Loucy (cell line): ENCODE data around the gene SLC23A2.

ENCODE experiments used
- H2AFZ ChIP-seq: fragments of 200-600 bp; sonication (generic); 2 replicates; pipeline ENCODE4 v1.6.0; 2016; ENCODE audit warnings: antibody characterized with exemption, mild to moderate bottlenecking, low read length, moderate library complexity
- H3F3A ChIP-seq: fragments of 200-600 bp; 2 replicates; pipeline ENCODE4 v1.6.0; 2016; ENCODE audit warnings: antibody characterized with exemption, low read depth, mild to moderate bottlenecking
- H3K27me3 ChIP-seq: fragments of 200-600 bp; sonication (generic); 2 replicates; pipeline ENCODE4 v1.6.1; 2014; ENCODE audit warnings: low read length, mild to moderate bottlenecking; ENCODE audit not compliant: insufficient read depth, poor library complexity, severe bottlenecking
- H3K36me3 ChIP-seq: fragments of 200-600 bp; sonication (generic); 2 replicates; pipeline ENCODE4 v1.6.1; 2016; ENCODE audit warnings: low read length; ENCODE audit not compliant: insufficient read depth
- H3K4me1 ChIP-seq: fragments of 200-600 bp; sonication (generic); 2 replicates; pipeline ENCODE4 v1.5.1; 2014; ENCODE audit warnings: low read length, mild to moderate bottlenecking; ENCODE audit not compliant: insufficient read depth, poor library complexity, severe bottlenecking
- H3K4me2 ChIP-seq: fragments of 200-600 bp; sonication (generic); 2 replicates; pipeline ENCODE4 v1.6.0; 2014; ENCODE audit warnings: antibody characterized with exemption, low read length, low read depth, mild to moderate bottlenecking; ENCODE audit not compliant: poor library complexity, severe bottlenecking
- H3K4me3 ChIP-seq: fragments of 200-600 bp; sonication (generic); 2 replicates; pipeline ENCODE4 v1.5.1; 2014; ENCODE audit warnings: low read length, mild to moderate bottlenecking, mixed read lengths; ENCODE audit not compliant: poor library complexity, severe bottlenecking
- H3K79me2 ChIP-seq: fragments of 200-600 bp; sonication (generic); 2 replicates; pipeline ENCODE4 v1.6.1; 2014; ENCODE audit warnings: low read length; ENCODE audit not compliant: insufficient read depth
- H3K9ac ChIP-seq: fragments of 200-600 bp; sonication (generic); 2 replicates; pipeline ENCODE4 v1.6.0; 2014; ENCODE audit warnings: mild to moderate bottlenecking, low read depth, low read length, moderate library complexity; ENCODE audit not compliant: poor library complexity, severe bottlenecking
- H3K9me2 ChIP-seq: fragments of 200-600 bp; sonication (generic); replicated peaks from 2 replicates; pipeline ENCODE4 v1.6.1; 2016; ENCODE audit warnings: low read depth, low read length, mixed read lengths
- H3K9me3 ChIP-seq: fragments of 200-600 bp; sonication (generic); 2 replicates; pipeline ENCODE4 v1.6.1; 2014; ENCODE audit warnings: mild to moderate bottlenecking, antibody characterized with exemption, low read length, low read depth; ENCODE audit not compliant: insufficient read depth
- H4K20me1 ChIP-seq: fragments of 200-600 bp; sonication (generic); 2 replicates; pipeline ENCODE4 v1.6.0; 2014; ENCODE audit warnings: antibody characterized with exemption, low read length, mild to moderate bottlenecking; ENCODE audit not compliant: insufficient read depth, poor library complexity, severe bottlenecking
- EZH2phosphoT487 ChIP-seq: fragments of 200-600 bp; IDR thresholded peaks from 2 replicates; pipeline ENCODE4 v1.6.1; 2018; ENCODE audit warnings: antibody characterized with exemption, mild to moderate bottlenecking, moderate library complexity, borderline replicate concordance
- TF ChIP-seq, protein P1 (sequence below): fragments of 200-600 bp; sonication (generic); conservative IDR thresholded peaks from 2 replicates; pipeline ENCODE4 v1.5.1; 2014; ENCODE audit warnings: mild to moderate bottlenecking, antibody characterized with exemption, low read length

The SLC23A2 gene

DNA sequence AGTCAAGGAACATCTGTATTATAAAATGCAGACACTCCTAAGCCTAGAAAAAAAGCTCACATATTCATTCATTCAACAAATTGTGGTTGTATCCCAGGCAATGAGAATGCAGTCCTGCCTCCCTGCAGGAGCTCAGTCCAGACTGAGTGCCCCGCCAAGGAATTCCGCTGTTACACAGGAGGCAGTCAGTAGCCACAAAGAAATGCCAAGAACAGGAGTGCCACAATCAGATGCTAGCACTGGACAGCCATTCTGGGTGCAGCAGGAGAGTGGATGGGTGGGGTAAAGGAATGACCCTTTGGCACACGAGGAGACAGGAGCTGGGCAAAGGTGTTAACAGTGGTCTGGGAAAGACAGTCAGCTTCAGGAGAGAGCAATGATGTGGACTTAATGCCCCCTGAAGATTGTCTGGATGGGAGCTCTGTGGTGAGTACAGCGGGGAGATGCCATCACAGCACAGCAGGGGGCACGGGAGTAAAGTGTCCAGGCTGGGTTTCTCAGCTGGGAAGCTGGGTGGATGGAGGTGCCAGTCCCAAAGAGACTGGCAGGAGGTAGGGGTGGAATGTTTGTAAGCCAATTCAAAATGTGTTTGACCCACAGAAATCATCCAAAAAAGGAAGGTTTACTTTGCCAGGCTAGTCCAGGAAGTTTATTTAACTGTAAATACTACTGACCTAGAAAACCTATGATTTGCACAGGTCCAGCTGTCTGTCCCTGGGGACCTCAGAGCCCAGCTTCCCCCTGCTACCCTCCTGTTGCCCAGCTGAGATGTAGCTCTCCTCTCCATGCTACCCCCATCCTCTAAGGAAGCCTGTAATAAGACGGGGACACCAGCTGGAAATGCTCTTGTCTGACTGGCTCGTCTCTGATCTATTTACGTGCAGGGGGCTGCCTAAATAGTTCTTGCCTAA is 84.1 kb downstream of the SLC23A2 start:
- Histone ChIP-seq H3K79me2 (no peaks in the 10 kb centered on the region), H2AFZ (no peak overlapping the region), H3K4me1 (no peaks in the 10 kb centered on the region), H3K9me3 (no peaks in the 10 kb centered on the region), H4K20me1 (no peaks in the 10 kb centered on the region), H3K4me3 (no peak overlapping the region), H3K36me3 (peaks cover 5% of the 10 kb centered on the region; the same call in 1 of the 2 replicates), H3K27me3 (no peaks in the 10 kb centered on the region), H3K9me2 (no peaks in the 10 kb centered on the region), H3K4me2 (no peak overlapping the region), H3K9ac (no peak overlapping the region), H3F3A (no peaks in the 10 kb centered on the region)
- TF ChIP-seq, protein P1, sequence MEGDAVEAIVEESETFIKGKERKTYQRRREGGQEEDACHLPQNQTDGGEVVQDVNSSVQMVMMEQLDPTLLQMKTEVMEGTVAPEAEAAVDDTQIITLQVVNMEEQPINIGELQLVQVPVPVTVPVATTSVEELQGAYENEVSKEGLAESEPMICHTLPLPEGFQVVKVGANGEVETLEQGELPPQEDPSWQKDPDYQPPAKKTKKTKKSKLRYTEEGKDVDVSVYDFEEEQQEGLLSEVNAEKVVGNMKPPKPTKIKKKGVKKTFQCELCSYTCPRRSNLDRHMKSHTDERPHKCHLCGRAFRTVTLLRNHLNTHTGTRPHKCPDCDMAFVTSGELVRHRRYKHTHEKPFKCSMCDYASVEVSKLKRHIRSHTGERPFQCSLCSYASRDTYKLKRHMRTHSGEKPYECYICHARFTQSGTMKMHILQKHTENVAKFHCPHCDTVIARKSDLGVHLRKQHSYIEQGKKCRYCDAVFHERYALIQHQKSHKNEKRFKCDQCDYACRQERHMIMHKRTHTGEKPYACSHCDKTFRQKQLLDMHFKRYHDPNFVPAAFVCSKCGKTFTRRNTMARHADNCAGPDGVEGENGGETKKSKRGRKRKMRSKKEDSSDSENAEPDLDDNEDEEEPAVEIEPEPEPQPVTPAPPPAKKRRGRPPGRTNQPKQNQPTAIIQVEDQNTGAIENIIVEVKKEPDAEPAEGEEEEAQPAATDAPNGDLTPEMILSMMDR, result no peak
- TF ChIP-seq EZH2phosphoT487, result no peak

DNA sequence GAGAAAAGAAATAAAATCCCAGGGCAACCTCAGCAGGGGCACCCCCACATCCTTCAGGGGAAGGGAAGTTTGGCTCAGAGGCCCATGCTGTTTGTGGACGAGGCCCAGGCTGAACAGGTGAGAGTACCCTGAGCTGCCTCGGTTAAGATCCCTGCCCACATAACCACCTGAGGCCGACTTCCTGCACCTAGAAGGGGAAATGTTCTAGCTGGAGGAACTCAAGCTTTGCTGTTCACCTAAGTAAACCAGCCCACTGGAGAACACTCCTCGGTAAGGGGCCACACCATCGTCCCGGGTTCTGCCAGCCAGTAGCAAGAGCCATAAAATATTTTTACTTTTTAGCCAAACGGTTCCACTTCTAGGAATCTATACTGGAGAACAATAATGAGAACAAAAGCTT is 88.2 kb downstream of the SLC23A2 start:
- H3K9me3 ChIP-seq, result no peaks in the 10 kb centered on the region
- no peaks in the 10 kb centered on the region for H3K9me2 ChIP-seq
- no peaks in the 10 kb centered on the region for H3K27me3 ChIP-seq
- H3K79me2 ChIP-seq, result no peaks in the 10 kb centered on the region
- H3K4me3 ChIP-seq, result no peak overlapping the region
- no peak overlapping the region for H3K9ac ChIP-seq
- H3K4me2 ChIP-seq, result no peak overlapping the region
- no peaks in the 10 kb centered on the region for H4K20me1 ChIP-seq
- H3K36me3 ChIP-seq, result peaks cover 16% of the 10 kb centered on the region; the same call in 1 of the 2 replicates
- H3F3A ChIP-seq, result no peaks in the 10 kb centered on the region
- no peaks in the 10 kb centered on the region for H3K4me1 ChIP-seq
- TF ChIP-seq, protein P1, result no peak
- no peak for TF ChIP-seq EZH2phosphoT487
- no peak overlapping the region for H2AFZ ChIP-seq

DNA sequence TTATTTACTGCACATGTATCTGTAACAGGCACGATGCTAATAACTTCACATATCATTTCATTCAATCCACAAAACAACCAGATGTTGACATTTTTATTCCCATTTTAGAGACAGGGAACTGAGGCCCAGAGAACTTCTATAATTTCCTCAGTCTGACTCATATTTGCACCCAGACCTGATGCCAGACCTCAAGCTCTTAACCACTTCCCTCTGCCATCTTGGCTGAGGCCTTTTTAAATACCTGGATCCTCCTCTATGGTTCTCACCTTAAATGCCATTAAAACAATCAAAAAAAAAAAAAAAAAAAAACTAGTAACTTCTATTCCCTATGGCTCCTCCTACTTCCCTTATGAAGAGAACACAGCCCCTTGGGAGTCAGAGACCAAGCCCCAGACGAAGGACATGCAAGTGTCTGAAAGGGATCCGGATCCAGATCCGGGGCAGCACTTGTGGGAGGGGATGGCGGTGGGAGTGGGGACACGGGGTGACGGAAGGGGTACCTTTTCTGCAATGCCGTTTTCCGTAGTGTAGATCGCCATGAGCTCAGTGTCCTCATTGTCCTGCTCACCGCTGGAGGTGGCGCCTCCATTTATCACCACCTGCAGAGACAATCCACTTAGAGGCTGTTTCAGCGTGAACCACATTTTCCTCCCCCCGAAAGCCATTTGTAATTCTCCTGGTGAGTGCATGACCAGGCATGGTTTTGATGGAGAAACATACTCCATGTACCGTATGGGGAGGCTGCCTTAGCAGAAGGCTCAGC is 88.7 kb downstream of the SLC23A2 start:
- H3K36me3 ChIP-seq, result peaks cover 16% of the 10 kb centered on the region; the same call in 1 of the 2 replicates
- H3K4me2 ChIP-seq, result no peak overlapping the region
- H3K4me3 ChIP-seq, result no peak overlapping the region
- no peaks in the 10 kb centered on the region for H3K9me3 ChIP-seq
- no peak overlapping the region for H3K9ac ChIP-seq
- H3K27me3 ChIP-seq, result no peaks in the 10 kb centered on the region
- no peak overlapping the region for H2AFZ ChIP-seq
- no peaks in the 10 kb centered on the region for H3K79me2 ChIP-seq
- TF ChIP-seq, protein P1, result no peak
- no peak for TF ChIP-seq EZH2phosphoT487
- no peaks in the 10 kb centered on the region for H3K4me1 ChIP-seq
- no peaks in the 10 kb centered on the region for H4K20me1 ChIP-seq
- H3K9me2 ChIP-seq, result no peaks in the 10 kb centered on the region
- no peaks in the 10 kb centered on the region for H3F3A ChIP-seq
